Measurements from ENCODE around the gene OR2T3.
"Not testable (repeated sequence)": the region's sequence is repeated elsewhere in the genome, so short reads cannot be mapped to it uniquely, and the experiment has no call there.

Gene OR2T3

GRCh38 chr1:248450466-248451145, 22.5 kb upstream of the OR2T3 start:
- not testable (repeated sequence) for H3K27me3 Mint-ChIP-seq, H3K36me3 Mint-ChIP-seq, H3K9me3 Mint-ChIP-seq
- Mint-ChIP-seq H3K27ac (peak overlapping the region; percentile 79), H3K4me1 (peaks cover 31% of the 10 kb centered on the region), H3K4me3 (peak overlapping the region; percentile 53)
- peak; percentile 63 for ATAC-seq

GRCh38 chr1:248453619-248454018, 19.5 kb upstream of the OR2T3 start:
- peaks cover 16% of the 10 kb centered on the region for H3K4me1 Mint-ChIP-seq
- H3K36me3 Mint-ChIP-seq, H3K4me3 Mint-ChIP-seq, H3K27ac Mint-ChIP-seq, ATAC-seq, H3K9me3 Mint-ChIP-seq, H3K27me3 Mint-ChIP-seq: not testable (repeated sequence)

- ATAC-seq, H3K36me3 Mint-ChIP-seq, H3K27me3 Mint-ChIP-seq, H3K9me3 Mint-ChIP-seq, H3K4me3 Mint-ChIP-seq, H3K27ac Mint-ChIP-seq: not testable (repeated sequence)
- peaks cover 10% of the 10 kb centered on the region for H3K4me1 Mint-ChIP-seq
These were observed 18.1 kb upstream of the OR2T3 start for GRCh38 chr1:248455045-248455444.

GRCh38 chr1:248456635-248457034, 16.5 kb upstream of the OR2T3 start:
- not testable (repeated sequence) for H3K9me3 Mint-ChIP-seq, ATAC-seq, H3K27ac Mint-ChIP-seq, H3K27me3 Mint-ChIP-seq, H3K4me3 Mint-ChIP-seq, H3K4me1 Mint-ChIP-seq
- peaks cover 11% of the 10 kb centered on the region for H3K36me3 Mint-ChIP-seq

GRCh38 chr1:248459117-248459516, 14.0 kb upstream of the OR2T3 start:
- not testable (repeated sequence) for H3K27ac Mint-ChIP-seq, H3K27me3 Mint-ChIP-seq, H3K9me3 Mint-ChIP-seq, ATAC-seq, H3K4me3 Mint-ChIP-seq
- Mint-ChIP-seq H3K4me1 (peaks cover 17% of the 10 kb centered on the region), H3K36me3 (peaks cover 11% of the 10 kb centered on the region)

GRCh38 chr1:248471154-248471553, 2.0 kb upstream of the OR2T3 start:
- Mint-ChIP-seq H3K4me3 (no peak overlapping the region), H3K27me3 (no peaks in the 10 kb centered on the region), H3K9me3 (no peaks in the 10 kb centered on the region), H3K36me3 (peaks cover 5% of the 10 kb centered on the region), H3K4me1 (no peaks in the 10 kb centered on the region), H3K27ac (no peak overlapping the region)
- no peak for ATAC-seq

- H3K36me3 Mint-ChIP-seq, H3K27me3 Mint-ChIP-seq, H3K4me3 Mint-ChIP-seq, H3K9me3 Mint-ChIP-seq, H3K4me1 Mint-ChIP-seq, ATAC-seq, H3K27ac Mint-ChIP-seq: not testable (repeated sequence)
These were observed 1.0 kb upstream of the OR2T3 start for GRCh38 chr1:248472111-248472510.

GRCh38 chr1:248475660-248476059, 2.5 kb downstream of the OR2T3 start:
- not testable (repeated sequence) for H3K27me3 Mint-ChIP-seq, H3K4me1 Mint-ChIP-seq, H3K27ac Mint-ChIP-seq, H3K36me3 Mint-ChIP-seq, ATAC-seq, H3K4me3 Mint-ChIP-seq, H3K9me3 Mint-ChIP-seq

- H3K4me1 Mint-ChIP-seq, result peaks cover 10% of the 10 kb centered on the region
- H3K4me3 Mint-ChIP-seq, result peak overlapping the region; percentile 59
- H3K27ac Mint-ChIP-seq, result peak overlapping the region; percentile 83
- not testable (repeated sequence) for H3K27me3 Mint-ChIP-seq, H3K9me3 Mint-ChIP-seq, H3K36me3 Mint-ChIP-seq, ATAC-seq
These were observed 8.8 kb downstream of the OR2T3 start for GRCh38 chr1:248481686-248482579.

GRCh38 chr1:248488289-248488688, 15.1 kb downstream of the OR2T3 start, which contains the start of gene OR2T5:
TSS of gene OR2T5 (plus strand) at chr1:248488589. CDS start at chr1:248488589, 0 bp downstream.
- H3K27ac Mint-ChIP-seq, H3K4me3 Mint-ChIP-seq, H3K27me3 Mint-ChIP-seq: not testable (repeated sequence)

GRCh38 chr1:248496661-248497060, 23.5 kb downstream of the OR2T3 start:
- H3K4me1 Mint-ChIP-seq, ATAC-seq, H3K9me3 Mint-ChIP-seq, H3K27me3 Mint-ChIP-seq, H3K4me3 Mint-ChIP-seq, H3K27ac Mint-ChIP-seq, H3K36me3 Mint-ChIP-seq: not testable (repeated sequence)

More at GRCh38 chr1:248488289-248488688, 15.1 kb downstream of the OR2T3 start, which contains the start of gene OR2T5:
- H3K9me3 Mint-ChIP-seq, ATAC-seq, H3K36me3 Mint-ChIP-seq, H3K4me1 Mint-ChIP-seq: not testable (repeated sequence)

GRCh38 chr1:248500305-248501035, 27.3 kb downstream of the OR2T3 start:
- H3K27ac Mint-ChIP-seq, H3K4me3 Mint-ChIP-seq, H3K27me3 Mint-ChIP-seq, H3K4me1 Mint-ChIP-seq, H3K9me3 Mint-ChIP-seq, ATAC-seq, H3K36me3 Mint-ChIP-seq: not testable (repeated sequence)

GRCh38 chr1:248507773-248508172, 34.6 kb downstream of the OR2T3 start, which contains the start of gene OR2G6:
TSS of gene OR2G6 (plus strand) at chr1:248508073. CDS start at chr1:248521647, 13,574 bp downstream.
- not testable (repeated sequence) for H3K27me3 Mint-ChIP-seq, ATAC-seq, H3K9me3 Mint-ChIP-seq, H3K4me3 Mint-ChIP-seq, H3K36me3 Mint-ChIP-seq, H3K4me1 Mint-ChIP-seq, H3K27ac Mint-ChIP-seq

GRCh38 chr1:248510217-248510616, 37.1 kb downstream of the OR2T3 start:
- ATAC-seq, H3K36me3 Mint-ChIP-seq, H3K4me1 Mint-ChIP-seq, H3K9me3 Mint-ChIP-seq, H3K27ac Mint-ChIP-seq, H3K4me3 Mint-ChIP-seq, H3K27me3 Mint-ChIP-seq: not testable (repeated sequence)

GRCh38 chr1:248521856-248522255, 48.7 kb downstream of the OR2T3 start:
- H3K9me3 Mint-ChIP-seq, result no peaks in the 10 kb centered on the region
- H3K27me3 Mint-ChIP-seq, result no peaks in the 10 kb centered on the region

More at GRCh38 chr1:248521856-248522255, 48.7 kb downstream of the OR2T3 start:
- H3K4me1 Mint-ChIP-seq, result no peaks in the 10 kb centered on the region
- peaks cover 18% of the 10 kb centered on the region for H3K36me3 Mint-ChIP-seq
- ATAC-seq, result no peak
- H3K27ac Mint-ChIP-seq, result no peak overlapping the region
- H3K4me3 Mint-ChIP-seq, result no peak overlapping the region

All from stimulated activated memory B cell treated with anti-CD40 and anti-IgM and Interleukin-4, amounts not matched to agents 10 μg/mL and 1 μg/mL and 100 μg/mL, for 72 hours (primary cell).